Activated CD8-positive, alpha-beta T cell treated with anti-CD3 and anti-CD28 coated beads for 36 hours (primary cell): ENCODE measurements around the gene CCDC170. TPM values are rescaled to one million over a fixed set of nuclear protein-coding genes. Genes with fewer than 3 reads are reported as not detected.

Experiments
- ATAC-seq: fragments of 200-7000 bp; cut with Tn5 transposase; one replicate; pipeline ENCODE4 v1.10.0; 2021; ENCODE audit warnings: mild to moderate bottlenecking, moderate library complexity
- CTCF ChIA-PET: fragments of 350-600 bp; sonication (Branson Sonifier 250); formaldehyde crosslinking; loops from one replicate; lab custom pipeline; 2021; ENCODE audit warnings: antibody characterized with exemption; lab: Charles Lee
- POLR2A ChIA-PET: fragments of 350-600 bp; sonication (Branson Sonifier 250); formaldehyde crosslinking; loops from one replicate; lab custom pipeline; 2021; ENCODE audit warnings: antibody characterized with exemption; lab: Charles Lee
- DNase-seq: peaks from one replicate; pipeline ENCODE4 v3.0.0-alpha.2; 2020
- H3K27ac Mint-ChIP-seq: one replicate; pipeline ENCODE4 v1.8.0; 2021; ENCODE audit warnings: mild to moderate bottlenecking, mixed read lengths
- H3K27me3 Mint-ChIP-seq: one replicate; pipeline ENCODE4 v1.8.0; 2021; ENCODE audit warnings: mixed read lengths
- H3K36me3 Mint-ChIP-seq: one replicate; pipeline ENCODE4 v1.8.0; 2021; ENCODE audit warnings: low read depth, mixed read lengths
- H3K4me1 Mint-ChIP-seq: one replicate; pipeline ENCODE4 v1.8.0; 2021; ENCODE audit warnings: low read depth, mixed read lengths
- H3K4me3 Mint-ChIP-seq: one replicate; pipeline ENCODE4 v1.8.0; 2021; ENCODE audit warnings: mild to moderate bottlenecking, moderate library complexity, mixed read lengths
- H3K9me3 Mint-ChIP-seq: one replicate; pipeline ENCODE4 v1.8.0; 2021; ENCODE audit warnings: mixed read lengths
- intact Hi-C: fragments of 100-400 bp; cut with micrococcal nuclease; formaldehyde crosslinking; loops from one replicate; pipeline ENCODE4 v1.10.0; 2022
- total RNA-seq, 2 experiments: library from RNA; stranded (reverse); gene quantifications; one replicate each; pipeline ENCODE4 v1.2.3, GENCODE V29; 2021
- TF ChIP-seq, protein P1 (sequence below): fragments of 200-600 bp; IDR thresholded peaks from one replicate; pipeline ENCODE4 v1.8.0; 2022; ENCODE audit warnings: antibody characterized with exemption, mild to moderate bottlenecking

CCDC170 gene
- total RNA-seq, 2 experiments from 2014 or later = not detected

DNA sequence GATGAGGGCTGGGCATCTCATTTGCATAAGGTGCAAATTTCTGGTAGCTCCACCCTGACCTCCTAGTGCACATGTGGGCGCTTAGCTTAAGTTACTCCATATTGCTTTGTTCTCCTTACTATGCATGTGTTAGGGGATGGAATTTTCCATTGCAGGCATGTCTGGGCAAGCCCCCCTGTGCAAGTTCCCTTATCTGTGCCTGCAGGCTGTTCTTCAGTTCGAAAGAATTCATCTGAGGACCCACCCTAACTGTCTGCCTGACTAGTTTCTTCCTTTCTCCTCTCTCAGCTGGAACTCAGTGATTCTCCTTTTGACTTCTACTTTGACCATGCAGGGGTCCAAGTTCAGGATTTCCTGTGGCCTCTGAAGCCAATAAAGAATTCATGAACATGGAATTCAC is 30.2 kb downstream of the CCDC170 start:
- CTCF ChIA-PET = no interaction called here
- peaks cover 3% of the 10 kb centered on the region for H3K27me3 Mint-ChIP-seq

DNA sequence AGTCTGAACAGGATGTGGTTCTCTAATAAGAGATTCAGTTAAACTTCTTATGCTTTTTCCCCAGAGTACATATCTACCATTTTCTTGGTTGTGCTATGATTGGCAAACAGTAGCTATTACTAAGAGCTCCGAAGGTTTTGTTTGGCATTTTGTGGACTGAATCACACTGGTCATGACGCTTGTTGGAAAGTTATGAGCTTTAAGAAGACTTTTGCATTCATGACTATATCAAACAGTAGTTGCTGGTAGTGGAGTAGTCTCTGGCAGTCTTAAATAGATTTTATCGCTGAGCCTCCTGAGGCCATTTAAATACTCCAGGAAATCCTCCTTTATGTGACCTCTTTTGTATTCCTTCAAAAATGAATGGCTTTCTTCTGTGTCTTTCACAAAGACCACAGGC is 40.8 kb downstream of the CCDC170 start:
- intact Hi-C loops = no loop called here
- DNase-seq (no peak), ATAC-seq (no peak)
- H3K9me3 Mint-ChIP-seq = peaks cover 6% of the 10 kb centered on the region
- no peaks in the 10 kb centered on the region for H3K36me3 Mint-ChIP-seq
- peaks cover 3% of the 10 kb centered on the region for H3K27me3 Mint-ChIP-seq
- H3K27ac Mint-ChIP-seq = no peak overlapping the region
- POLR2A ChIA-PET = interaction anchor here (0.5 kb wide), 1 partner anchor 23 kb away, joined by 3 read pairs; no protein-coding TSS in a partner anchor
- CTCF ChIA-PET = interaction anchor here (0.7 kb wide), 1 partner anchor 139 kb away, joined by 3 read pairs; no protein-coding TSS in a partner anchor
- H3K4me1 Mint-ChIP-seq = no peaks in the 10 kb centered on the region
- TF ChIP-seq, protein P1, sequence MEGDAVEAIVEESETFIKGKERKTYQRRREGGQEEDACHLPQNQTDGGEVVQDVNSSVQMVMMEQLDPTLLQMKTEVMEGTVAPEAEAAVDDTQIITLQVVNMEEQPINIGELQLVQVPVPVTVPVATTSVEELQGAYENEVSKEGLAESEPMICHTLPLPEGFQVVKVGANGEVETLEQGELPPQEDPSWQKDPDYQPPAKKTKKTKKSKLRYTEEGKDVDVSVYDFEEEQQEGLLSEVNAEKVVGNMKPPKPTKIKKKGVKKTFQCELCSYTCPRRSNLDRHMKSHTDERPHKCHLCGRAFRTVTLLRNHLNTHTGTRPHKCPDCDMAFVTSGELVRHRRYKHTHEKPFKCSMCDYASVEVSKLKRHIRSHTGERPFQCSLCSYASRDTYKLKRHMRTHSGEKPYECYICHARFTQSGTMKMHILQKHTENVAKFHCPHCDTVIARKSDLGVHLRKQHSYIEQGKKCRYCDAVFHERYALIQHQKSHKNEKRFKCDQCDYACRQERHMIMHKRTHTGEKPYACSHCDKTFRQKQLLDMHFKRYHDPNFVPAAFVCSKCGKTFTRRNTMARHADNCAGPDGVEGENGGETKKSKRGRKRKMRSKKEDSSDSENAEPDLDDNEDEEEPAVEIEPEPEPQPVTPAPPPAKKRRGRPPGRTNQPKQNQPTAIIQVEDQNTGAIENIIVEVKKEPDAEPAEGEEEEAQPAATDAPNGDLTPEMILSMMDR = no peak
- H3K4me3 Mint-ChIP-seq = no peak overlapping the region

More for the DNA sequence above, 30.2 kb downstream of the CCDC170 start:
- Mint-ChIP-seq H3K9me3 (peaks cover 14% of the 10 kb centered on the region), H3K36me3 (no peaks in the 10 kb centered on the region), H3K4me1 (no peaks in the 10 kb centered on the region), H3K4me3 (no peak overlapping the region), H3K27ac (no peak overlapping the region)
- intact Hi-C loops = no loop called here
- TF ChIP-seq, protein P1 = no peak
- DNase-seq = no peak
- POLR2A ChIA-PET = no interaction called here
- no peak for ATAC-seq

DNA sequence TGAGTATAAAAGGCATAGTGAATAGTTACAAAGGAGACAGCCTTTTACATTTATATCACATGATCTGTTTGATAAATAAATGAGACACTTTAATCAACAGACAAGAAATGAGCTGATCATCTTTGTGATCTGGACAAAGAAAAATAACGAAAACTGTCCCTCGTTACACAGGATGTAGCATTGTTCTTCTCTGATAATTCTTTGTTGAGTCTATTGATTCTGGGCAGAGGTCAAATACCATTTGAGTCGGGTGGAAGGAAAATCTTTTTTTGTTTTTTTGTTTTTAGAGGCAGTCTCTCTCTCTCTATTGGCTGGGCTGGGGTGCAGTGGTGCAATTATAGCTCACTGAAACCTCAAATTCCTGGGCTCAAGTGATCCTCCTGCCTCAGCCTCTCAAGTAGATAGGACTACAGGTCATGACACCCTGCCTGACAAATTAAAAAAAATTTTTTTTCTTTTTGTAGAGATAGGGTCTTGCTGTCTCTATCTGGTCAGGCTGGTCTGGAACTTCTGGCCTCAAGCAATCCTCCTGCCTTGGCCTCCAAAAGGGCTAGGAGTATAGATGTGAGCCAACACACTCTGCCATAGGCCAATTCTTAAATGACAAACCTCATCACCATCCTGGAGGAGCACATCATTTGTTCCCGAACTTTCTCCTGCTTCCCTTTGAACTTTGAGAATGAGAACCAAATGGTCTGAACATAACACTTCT is 41.8 kb downstream of the CCDC170 start:
- no peaks in the 10 kb centered on the region for H3K4me1 Mint-ChIP-seq
- H3K4me3 Mint-ChIP-seq = no peak overlapping the region
- no peak for ATAC-seq
- no peaks in the 10 kb centered on the region for H3K36me3 Mint-ChIP-seq
- H3K27ac Mint-ChIP-seq = no peak overlapping the region
- POLR2A ChIA-PET = no interaction called here
- TF ChIP-seq, protein P1 = no peak
- intact Hi-C loops = no loop called here
- no peak for DNase-seq
- H3K27me3 Mint-ChIP-seq = peaks cover 3% of the 10 kb centered on the region
- CTCF ChIA-PET = interaction anchor here (0.7 kb wide), 1 partner anchor 140 kb away, joined by 3 read pairs; no protein-coding TSS in a partner anchor
- H3K9me3 Mint-ChIP-seq = peaks cover 12% of the 10 kb centered on the region

DNA sequence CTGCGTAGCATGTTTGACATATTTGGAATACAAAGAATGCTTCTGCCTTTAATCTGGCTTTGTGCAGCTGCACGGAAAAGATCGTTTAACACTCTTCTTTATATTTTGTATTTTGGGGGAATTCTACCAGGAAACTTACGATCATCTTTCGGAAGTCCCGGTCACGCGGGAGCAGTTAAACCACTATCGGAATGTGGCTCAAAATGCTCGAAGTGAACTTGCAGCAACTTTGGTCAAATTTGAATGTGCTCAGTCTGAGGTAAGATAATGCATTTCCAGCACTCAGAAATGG is 42.3 kb downstream of the CCDC170 start:
- DNase-seq = no peak
- Mint-ChIP-seq H3K9me3 (peaks cover 16% of the 10 kb centered on the region), H3K4me1 (no peaks in the 10 kb centered on the region), H3K27me3 (peaks cover 3% of the 10 kb centered on the region), H3K36me3 (no peaks in the 10 kb centered on the region), H3K27ac (no peak overlapping the region), H3K4me3 (no peak overlapping the region)
- ChIA-PET POLR2A (no interaction called here), CTCF (no interaction called here)
- intact Hi-C loops = no loop called here
- no peak for ATAC-seq
- TF ChIP-seq, protein P1 = no peak

DNA sequence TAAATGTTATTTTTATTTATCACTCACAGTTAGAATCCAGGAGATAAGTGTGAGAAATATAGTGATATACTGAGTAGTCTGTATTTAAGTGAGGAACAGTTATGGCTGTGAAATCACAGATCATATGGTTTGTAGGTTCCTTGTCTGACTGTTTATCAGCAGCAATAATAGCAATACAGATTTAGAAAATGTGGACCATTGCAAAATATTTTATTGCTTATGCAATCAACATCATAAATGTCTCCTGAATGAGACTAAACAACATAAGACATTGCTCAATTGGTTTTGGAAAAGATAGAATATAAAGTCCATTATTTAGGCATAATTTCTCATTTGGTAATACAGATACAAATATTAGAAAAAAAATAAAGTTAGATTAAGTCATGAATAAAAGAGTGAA is 43.7 kb downstream of the CCDC170 start:
- DNase-seq = no peak
- ChIA-PET CTCF (no interaction called here), POLR2A (no interaction called here)
- TF ChIP-seq, protein P1 = no peak
- intact Hi-C loops = no loop called here
- no peaks in the 10 kb centered on the region for H3K4me1 Mint-ChIP-seq
- H3K4me3 Mint-ChIP-seq = no peak overlapping the region
- peaks cover 16% of the 10 kb centered on the region for H3K9me3 Mint-ChIP-seq
- no peak for ATAC-seq
- no peak overlapping the region for H3K27ac Mint-ChIP-seq
- H3K36me3 Mint-ChIP-seq = no peaks in the 10 kb centered on the region
- peaks cover 3% of the 10 kb centered on the region for H3K27me3 Mint-ChIP-seq
